Mucosa of descending colon (tissue), 3 donors: ENCODE measurements around the gene DDO. TPM values are rescaled to one million over a fixed set of nuclear protein-coding genes. Genes with fewer than 3 reads are reported as not detected.
"Not testable (repeated sequence)": the region's sequence is repeated elsewhere in the genome, so short reads cannot be mapped to it uniquely, and the experiment has no call there.

ENCODE experiments used
- ATAC-seq: fragments of 200-7000 bp; cut with Tn5 transposase; one replicate; pipeline ENCODE4 v1.9.1; 2020; ENCODE audit warnings: mild to moderate bottlenecking, moderate library complexity
- DNase-seq, 3 donors: peaks; one replicate each; pipeline ENCODE4 v3.0.0-alpha.2; 2020
- H3K36me3 ChIP-seq: fragments of 200-600 bp; one replicate; pipeline ENCODE4 v1.8.0; 2021; ENCODE audit warnings: low read depth, mild to moderate bottlenecking
- H3K4me1 ChIP-seq: fragments of 200-600 bp; one replicate; pipeline ENCODE4 v1.8.0; 2021; ENCODE audit warnings: low read depth, mild to moderate bottlenecking
- H3K4me3 ChIP-seq: fragments of 200-600 bp; one replicate; pipeline ENCODE4 v1.8.0; 2021; ENCODE audit warnings: mild to moderate bottlenecking
- H3K9me3 ChIP-seq: fragments of 200-600 bp; one replicate; pipeline ENCODE4 v1.8.0; 2021; ENCODE audit warnings: mild to moderate bottlenecking
- CTCF ChIP-seq: fragments of 200-600 bp; IDR thresholded peaks from one replicate; pipeline ENCODE4 v1.8.0; 2022; ENCODE audit warnings: antibody characterized with exemption, mild to moderate bottlenecking
- intact Hi-C, 2 donors: fragments of 100-400 bp; cut with DNase I in 1 of 2; cut with micrococcal nuclease in 1 of 2; formaldehyde crosslinking; loops; one replicate each; pipeline versions ENCODE4 v1.11.0 to v1.11.1; 2022; cut with DNase I, micrococcal nuclease
- total RNA-seq, 3 donors: library from RNA; stranded (reverse); fragmentation: NEBNext Ultra II Directional in 2 of 3; extraction: Animal tissue kit (Norgen Biotek cat#: 25700) in 2 of 3; gene quantifications; one replicate each; pipeline versions ENCODE4 v1.2.1 to v1.2.4, GENCODE V29; 2021 to 2023
- donor health status: DM: no; HTN: no; CAD: no; lungs with moderate emphysema.
- donor health status: DM: no; HTN: no; CAD: no.
- donor health status: DM: no; HTN: yes; CAD: no.

The DDO gene
- total RNA-seq, 3 donors from 2014 or later = 2.6 to 3.5 (median 3.4) TPM

GRCh38 chr6:110351546-110351945 is 63.8 kb downstream of the DDO start:
- H3K36me3 ChIP-seq = no peaks in the 10 kb centered on the region
- intact Hi-C loops = no loop called here

GRCh38 chr6:110350593-110350992 is 64.8 kb downstream of the DDO start:
- ATAC-seq, H3K9me3 ChIP-seq, DNase-seq, H3K4me1 ChIP-seq, H3K36me3 ChIP-seq, intact Hi-C loops, H3K4me3 ChIP-seq: not testable (repeated sequence)

More at GRCh38 chr6:110351546-110351945, 63.8 kb downstream of the DDO start:
- no peak for TF ChIP-seq CTCF
- Histone ChIP-seq H3K9me3 (no peaks in the 10 kb centered on the region), H3K4me1 (no peaks in the 10 kb centered on the region), H3K4me3 (no peak overlapping the region)
- no peak for ATAC-seq
- no peak for DNase-seq

- no peak for DNase-seq
- Histone ChIP-seq H3K9me3 (no peaks in the 10 kb centered on the region), H3K36me3 (no peaks in the 10 kb centered on the region), H3K4me3 (no peak overlapping the region), H3K4me1 (no peaks in the 10 kb centered on the region)
- no peak for TF ChIP-seq CTCF
- ATAC-seq = no peak
- intact Hi-C loops = no loop called here
Observed at GRCh38 chr6:110348961-110349690, 66.2 kb downstream of the DDO start.

- Histone ChIP-seq H3K9me3 (no peaks in the 10 kb centered on the region), H3K4me1 (no peaks in the 10 kb centered on the region), H3K36me3 (no peaks in the 10 kb centered on the region), H3K4me3 (no peak overlapping the region)
- DNase-seq = no peak
- no peak for ATAC-seq
- intact Hi-C loops = no loop called here
- no peak for TF ChIP-seq CTCF
Observed at GRCh38 chr6:110345025-110345424, 70.3 kb downstream of the DDO start.

GRCh38 chr6:110342759-110343158 is 72.6 kb downstream of the DDO start:
- DNase-seq = no peak
- no peak overlapping the region for H3K4me3 ChIP-seq
- no peak for TF ChIP-seq CTCF
- no peaks in the 10 kb centered on the region for H3K36me3 ChIP-seq
- H3K9me3 ChIP-seq = no peaks in the 10 kb centered on the region
- intact Hi-C loops = no loop called here
- H3K4me1 ChIP-seq = no peaks in the 10 kb centered on the region
- ATAC-seq = no peak

Other genes starting within 250 kb of the DDO start
- gene WASF1, start 235.9 kb downstream of the DDO start, total RNA-seq = 10 to 100 TPM in 1 of 3 donors, 1 to 10 TPM in 2; 1.3 to 16.0 (median 2.7) TPM
- 10 to 100 TPM; 19.7 to 24.2 (median 22.0) TPM for gene CDC40, start 235.1 kb downstream of the DDO start, total RNA-seq
- gene METTL24, start 57.2 kb downstream of the DDO start, total RNA-seq = 10 to 100 TPM in 1 of 3 donors, 1 to 10 TPM in 1, under 1 TPM in 1; 0.43 to 23.5 (median 1.2) TPM
- gene SLC22A16, start 61.0 kb upstream of the DDO start, total RNA-seq = under 1 TPM in 2 of 3 donors, not detected in 1; 0.16 to 0.46 TPM